B cell (primary cell): Measurements from ENCODE around the gene MARK4. TPM values are rescaled to one million over a fixed set of nuclear protein-coding genes. Genes with fewer than 3 reads are reported as not detected.

Experiments used
- ATAC-seq: fragments of 200-7000 bp; cut with Tn5 transposase; one replicate; pipeline ENCODE4 v1.10.0; 2021; ENCODE audit warnings: low read depth, mild to moderate bottlenecking, moderate number of reproducible peaks, moderate library complexity
- CTCF ChIA-PET: fragments of 350-600 bp; sonication (Branson Sonifier 250); formaldehyde crosslinking; loops from one replicate; lab custom pipeline; 2021; ENCODE audit warnings: antibody characterized with exemption, inconsistent platforms; lab: Charles Lee
- POLR2A ChIA-PET: fragments of 350-600 bp; sonication (Branson Sonifier 250); formaldehyde crosslinking; loops from one replicate; lab custom pipeline; 2021; ENCODE audit warnings: antibody characterized with exemption; lab: Charles Lee
- DNase-seq: peaks from one replicate; pipeline ENCODE4 v3.0.0; 2013
- H2AFZ ChIP-seq: 2 replicates; pipeline ENCODE4 v1.6.1; 2012; ENCODE audit warnings: mild to moderate bottlenecking, low read depth, low read length; ENCODE audit not compliant: insufficient read depth, poor library complexity, severe bottlenecking
- H3K27ac ChIP-seq, 2 donors: 1 replicate in 1 of 2; 2 replicates in 1 of 2; pipeline ENCODE4 v1.5.1; 2012 to 2013; ENCODE audit warnings: low read length in 2 of 2, mild to moderate bottlenecking in 2 of 2, moderate library complexity in 1 of 2
- H3K27me3 ChIP-seq, 4 experiments: fragments of 200-600 bp in 1 of 4; sonication (generic) in 1 of 4; replicated peaks in 1 of 4; 1 replicate in 2 of 4; 2 replicates in 2 of 4; pipeline versions ENCODE4 v1.6.1 to v1.7.0; 2013 to 2016; ENCODE audit warnings: low read length in 3 of 4, mild to moderate bottlenecking in 2 of 4, mixed read lengths in 1 of 4, moderate library complexity in 1 of 4; ENCODE audit not compliant: insufficient read depth in 4 of 4, control insufficient read depth in 3 of 4; ENCODE audit errors: control extremely low read depth in 1 of 4
- H3K36me3 ChIP-seq, 2 experiments: replicated peaks in 1 of 2; 1 replicate in 1 of 2; 2 replicates in 1 of 2; pipeline versions ENCODE4 v1.6.1 to v1.7.1; 2013; ENCODE audit warnings: low read length in 1 of 2; ENCODE audit not compliant: insufficient read depth in 2 of 2, control insufficient read depth in 1 of 2; ENCODE audit errors: control extremely low read depth in 1 of 2, extremely low read depth in 1 of 2
- H3K4me1 ChIP-seq, 2 donors: fragments of 200-600 bp in 1 of 2; sonication (generic) in 1 of 2; 1 replicate in 1 of 2; 2 replicates in 1 of 2; pipeline versions ENCODE4 v1.5.1 to v1.6.1; 2013 to 2017; ENCODE audit warnings: low read length in 2 of 2; ENCODE audit not compliant: control insufficient read depth in 2 of 2, insufficient read depth in 2 of 2
- H3K4me2 ChIP-seq: replicated peaks from 2 replicates; pipeline ENCODE3; 2012; ENCODE audit warnings: mild to moderate bottlenecking, low read depth, low read length; ENCODE audit not compliant: poor library complexity, severe bottlenecking
- H3K4me3 ChIP-seq, 5 experiments: fragments of 200-600 bp in 1 of 5; sonication (generic) in 1 of 5; 1 replicate in 3 of 5; 2 replicates in 2 of 5; pipeline versions ENCODE4 v1.5.1 to v1.7.0; 2011 to 2016; ENCODE audit warnings: low read length in 4 of 5, mild to moderate bottlenecking in 4 of 5, low read depth in 2 of 5, control low read depth in 1 of 5, moderate library complexity in 1 of 5; ENCODE audit not compliant: insufficient read depth in 1 of 5; ENCODE audit errors: control extremely low read depth in 1 of 5, extremely low read depth in 1 of 5
- H3K79me2 ChIP-seq: fragments of 200-600 bp; sonication (generic); one replicate; pipeline ENCODE4 v1.6.0; 2016; ENCODE audit warnings: low read length; ENCODE audit not compliant: control insufficient read depth, insufficient read depth
- H3K9ac ChIP-seq: fragments of 200-600 bp; sonication (generic); 2 replicates; pipeline ENCODE4 v1.6.1; 2017; ENCODE audit warnings: mild to moderate bottlenecking, low read length, moderate library complexity
- H3K9me3 ChIP-seq, 3 donors: one replicate each; pipeline versions ENCODE4 v1.6.1 to v1.7.1; 2013; ENCODE audit warnings: low read length in 2 of 3; ENCODE audit not compliant: control insufficient read depth in 2 of 3, insufficient read depth in 1 of 3; ENCODE audit errors: control extremely low read depth in 1 of 3
- H4K20me1 ChIP-seq: 2 replicates; pipeline ENCODE4 v1.6.0; 2012; ENCODE audit warnings: mild to moderate bottlenecking, low read length; ENCODE audit not compliant: insufficient read depth, control insufficient read depth, poor library complexity, severe bottlenecking
- H3K27ac Mint-ChIP-seq: one replicate; pipeline ENCODE4 v1.8.0; 2021; ENCODE audit warnings: mixed read lengths
- H3K27me3 Mint-ChIP-seq: one replicate; pipeline ENCODE4 v1.8.0; 2021; ENCODE audit warnings: mixed read lengths
- H3K4me1 Mint-ChIP-seq: one replicate; pipeline ENCODE4 v1.8.0; 2021; ENCODE audit warnings: mixed read lengths
- H3K4me3 Mint-ChIP-seq: one replicate; pipeline ENCODE4 v1.8.0; 2021; ENCODE audit warnings: mixed read lengths
- H3K9me3 Mint-ChIP-seq: one replicate; pipeline ENCODE4 v1.8.0; 2022; ENCODE audit warnings: mixed read lengths; ENCODE audit not compliant: insufficient read depth
- EZH2 ChIP-seq: IDR thresholded peaks from 2 replicates; pipeline ENCODE4 v1.6.1; 2012; ENCODE audit warnings: borderline replicate concordance, low read depth, mild to moderate bottlenecking, moderate library complexity, low read length; ENCODE audit not compliant: insufficient read depth, poor library complexity, severe bottlenecking
- WGBS: methylation state at CpG from one replicate; pipeline ENCODE4 v1.1.5; 2013; ENCODE audit warnings: missing lambda C conversion rate; ENCODE audit not compliant: insufficient coverage; 5-methylcytosine and 5-hydroxymethylcytosine counted together
- intact Hi-C: fragments of 100-400 bp; cut with micrococcal nuclease; formaldehyde crosslinking; loops from one replicate; pipeline ENCODE4 v1.10.0; 2022
- polyA plus RNA-seq: library from polyadenylated mRNA; depleted of rRNA; stranded (reverse); fragments of >200 nt; gene quantifications from 2 replicates; pipeline ENCODE4 v1.2.3, GENCODE V29; 2012
- total RNA-seq, 2 donors: library from RNA; stranded (reverse); fragments of 120-200 nt in 1 of 2; gene quantifications; 1 replicate in 1 of 2; 2 replicates in 1 of 2; pipeline versions ENCODE4 v1.2.3 to v1.2.4, GENCODE V29; 2013 to 2022
- TF ChIP-seq, protein P1 (sequence below): fragments of 200-600 bp; IDR thresholded peaks from one replicate; pipeline ENCODE4 v1.8.0; 2022; ENCODE audit warnings: antibody characterized with exemption, mild to moderate bottlenecking

The MARK4 gene
- total and polyA plus RNA-seq, 2 donors (not counting 1 experiment from before 2014, with no cell fraction given), result 13.5 to 36.2 TPM

DNA sequence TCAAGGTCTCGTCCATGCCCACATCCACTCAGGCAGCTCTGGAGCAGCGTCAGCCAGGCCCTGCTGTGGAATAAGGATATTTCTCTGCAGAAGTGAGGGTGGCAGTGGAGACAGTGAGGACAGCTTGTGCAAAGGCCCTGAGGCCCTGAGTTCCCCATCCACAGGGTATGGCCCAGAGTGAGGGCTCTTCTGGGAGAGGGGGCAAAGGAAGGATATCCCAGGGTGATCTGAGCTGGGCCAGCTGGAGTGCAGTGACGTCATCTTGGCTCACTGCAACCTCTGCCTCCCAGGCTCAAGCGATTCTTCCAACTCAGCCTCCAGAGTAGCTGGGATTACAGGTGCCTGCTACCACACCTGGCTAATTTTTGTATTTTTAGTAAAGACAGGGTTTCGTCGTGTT lies 11.5 kb downstream of the MARK4 start:
- Mint-ChIP-seq H3K9me3 (no peaks in the 10 kb centered on the region), H3K4me3 (no peak overlapping the region), H3K4me1 (no peaks in the 10 kb centered on the region), H3K27ac (no peak overlapping the region), H3K27me3 (no peaks in the 10 kb centered on the region)
- no peaks in the 10 kb centered on the region for H3K9me3 ChIP-seq
- no peak overlapping the region for H3K9ac ChIP-seq
- WGBS, result 100% methylated on average over 3 of the region's 6 CpGs
- intact Hi-C loops, result no loop called here
- H2AFZ ChIP-seq, result no peak overlapping the region
- no peaks in the 10 kb centered on the region for H3K79me2 ChIP-seq
- ATAC-seq (no peak), DNase-seq (no peak)
- TF ChIP-seq, protein P1, sequence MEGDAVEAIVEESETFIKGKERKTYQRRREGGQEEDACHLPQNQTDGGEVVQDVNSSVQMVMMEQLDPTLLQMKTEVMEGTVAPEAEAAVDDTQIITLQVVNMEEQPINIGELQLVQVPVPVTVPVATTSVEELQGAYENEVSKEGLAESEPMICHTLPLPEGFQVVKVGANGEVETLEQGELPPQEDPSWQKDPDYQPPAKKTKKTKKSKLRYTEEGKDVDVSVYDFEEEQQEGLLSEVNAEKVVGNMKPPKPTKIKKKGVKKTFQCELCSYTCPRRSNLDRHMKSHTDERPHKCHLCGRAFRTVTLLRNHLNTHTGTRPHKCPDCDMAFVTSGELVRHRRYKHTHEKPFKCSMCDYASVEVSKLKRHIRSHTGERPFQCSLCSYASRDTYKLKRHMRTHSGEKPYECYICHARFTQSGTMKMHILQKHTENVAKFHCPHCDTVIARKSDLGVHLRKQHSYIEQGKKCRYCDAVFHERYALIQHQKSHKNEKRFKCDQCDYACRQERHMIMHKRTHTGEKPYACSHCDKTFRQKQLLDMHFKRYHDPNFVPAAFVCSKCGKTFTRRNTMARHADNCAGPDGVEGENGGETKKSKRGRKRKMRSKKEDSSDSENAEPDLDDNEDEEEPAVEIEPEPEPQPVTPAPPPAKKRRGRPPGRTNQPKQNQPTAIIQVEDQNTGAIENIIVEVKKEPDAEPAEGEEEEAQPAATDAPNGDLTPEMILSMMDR, result no peak
- TF ChIP-seq EZH2, result no peak
- peaks cover 0 to 2% of the 10 kb centered on the region in 2 experiments for H3K36me3 ChIP-seq
- POLR2A ChIA-PET, result interaction anchor here (0.6 kb wide), 1 partner anchor 15 kb away, joined by 3 read pairs; no protein-coding TSS in a partner anchor
- H3K27ac ChIP-seq, result no peak overlapping the region
- no peaks in the 10 kb centered on the region for H3K4me1 ChIP-seq
- H4K20me1 ChIP-seq, result peaks cover 7% of the 10 kb centered on the region
- no peaks in the 10 kb centered on the region for H3K27me3 ChIP-seq
- H3K4me3 ChIP-seq, result no peak overlapping the region
- CTCF ChIA-PET, result no interaction called here
- H3K4me2 ChIP-seq, result no peak overlapping the region

DNA sequence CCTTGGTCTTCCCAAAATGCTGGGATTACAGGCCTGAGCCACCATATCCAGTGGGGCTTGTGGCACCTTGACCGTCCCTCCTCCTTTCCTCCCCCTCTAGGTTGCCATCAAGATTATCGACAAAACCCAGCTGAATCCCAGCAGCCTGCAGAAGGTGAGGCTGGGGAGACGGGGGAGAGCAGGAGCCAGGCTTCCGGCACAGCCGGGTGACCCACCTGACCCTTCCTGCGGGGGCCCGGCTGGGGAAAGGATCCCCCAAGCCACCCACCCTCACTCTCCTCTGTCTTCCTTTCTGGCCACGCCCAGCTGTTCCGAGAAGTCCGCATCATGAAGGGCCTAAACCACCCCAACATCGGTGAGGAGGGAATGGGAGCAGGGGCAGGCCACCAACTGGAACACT lies 11.9 kb downstream of the MARK4 start:
- Histone ChIP-seq H4K20me1 (peaks cover 7% of the 10 kb centered on the region), H3K9ac (no peak overlapping the region), H3K27ac (no peak overlapping the region), H3K4me1 (no peaks in the 10 kb centered on the region), H2AFZ (no peak overlapping the region), H3K4me2 (no peak overlapping the region), H3K36me3 (peaks cover 0 to 2% of the 10 kb centered on the region in 2 experiments), H3K79me2 (no peaks in the 10 kb centered on the region), H3K4me3 (no peak overlapping the region), H3K27me3 (no peaks in the 10 kb centered on the region), H3K9me3 (no peaks in the 10 kb centered on the region)
- no peaks in the 10 kb centered on the region for H3K27me3 Mint-ChIP-seq
- no peak for DNase-seq
- CTCF ChIA-PET, result no interaction called here
- no peaks in the 10 kb centered on the region for H3K9me3 Mint-ChIP-seq
- no peak overlapping the region for H3K4me3 Mint-ChIP-seq
- no peak overlapping the region for H3K27ac Mint-ChIP-seq
- ATAC-seq, result no peak
- intact Hi-C loops, result no loop called here
- TF ChIP-seq, protein P1, result no peak
- POLR2A ChIA-PET, result interaction anchor here (0.6 kb wide), 1 partner anchor 14 kb away, joined by 3 read pairs; no protein-coding TSS in a partner anchor
- WGBS, result 96% methylated on average over 4 of the region's 11 CpGs
- H3K4me1 Mint-ChIP-seq, result no peaks in the 10 kb centered on the region
